HG03097 (cell line): ENCODE results near the gene PATZ1.
"Not testable (repeated sequence)": the region's sequence is repeated elsewhere in the genome, so short reads cannot be mapped to it uniquely, and the experiment has no call there.

Experiments used
- ATAC-seq: cut with Tn5 transposase; IDR thresholded peaks from one replicate; pipeline ENCODE4 v1.9.1; 2021; ENCODE audit not compliant: unreplicated experiment, low FRiP score

PATZ1 gene

GRCh38 chr22:31314220-31314619, 31.9 kb downstream of the PATZ1 start:
- not testable (repeated sequence) for ATAC-seq

GRCh38 chr22:31313366-31314147, 32.6 kb downstream of the PATZ1 start:
- ATAC-seq: no peak

- ATAC-seq: no peak
Measured at GRCh38 chr22:31308181-31308580, 38.0 kb downstream of the PATZ1 start.

- ATAC-seq: no peak
Measured at GRCh38 chr22:31305194-31305593, 41.0 kb downstream of the PATZ1 start.

GRCh38 chr22:31302537-31302936, 43.6 kb downstream of the PATZ1 start:
- no peak for ATAC-seq

- no peak for ATAC-seq
Measured at GRCh38 chr22:31302006-31302405, 44.1 kb downstream of the PATZ1 start.

- no peak for ATAC-seq
Measured at GRCh38 chr22:31300896-31301295, 45.2 kb downstream of the PATZ1 start.

GRCh38 chr22:31295831-31296657, 50.1 kb downstream of the PATZ1 start:
- ATAC-seq: no peak

GRCh38 chr22:31295360-31295759, 50.8 kb downstream of the PATZ1 start:
- ATAC-seq: no peak

GRCh38 chr22:31292236-31292989, 53.7 kb downstream of the PATZ1 start, which contains the start of gene PIK3IP1:
Gene PIK3IP1, minus strand, starts transcription at chr22:31292488. Its CDS starts 144 bp downstream, at chr22:31292344.
- no peak for ATAC-seq

- no peak for ATAC-seq
Measured at GRCh38 chr22:31291481-31292235, 54.5 kb downstream of the PATZ1 start.

GRCh38 chr22:31290494-31291471, 55.4 kb downstream of the PATZ1 start:
- peak; percentile 92 for ATAC-seq

- ATAC-seq: no peak
Measured at GRCh38 chr22:31289344-31289743, 56.8 kb downstream of the PATZ1 start.

GRCh38 chr22:31288496-31289240, 57.5 kb downstream of the PATZ1 start:
- no peak for ATAC-seq

- ATAC-seq: no peak
Measured at GRCh38 chr22:31287818-31288495, 58.2 kb downstream of the PATZ1 start.

- ATAC-seq: no peak
Measured at GRCh38 chr22:31286360-31287255, 59.5 kb downstream of the PATZ1 start.
